IMR-90 (cell line): ENCODE data around the gene SESN3. TPM values are rescaled to one million over a fixed set of nuclear protein-coding genes. Genes with fewer than 3 reads are reported as not detected.
"Not testable (repeated sequence)": the region's sequence is repeated elsewhere in the genome, so short reads cannot be mapped to it uniquely, and the experiment has no call there.

Experiments used
- ATAC-seq: fragments of 200-7000 bp; cut with Tn5 transposase; 2 replicates; pipeline ENCODE4 v1.9.1; 2020; ENCODE audit warnings: low read depth, mild to moderate bottlenecking, moderate library complexity
- BruUV-seq: library from RNA; stranded (reverse); fragments of 400-500 nt; replicated peaks from 2 replicates; lab custom pipeline; 2021; lab: Mats Ljungman, UMichigan
- CTCF ChIA-PET: fragments of 300-600 bp; formaldehyde crosslinking; extraction: SDS; loops from one replicate; lab custom pipeline; 2021; ENCODE audit warnings: antibody characterized with exemption; lab: Yijun Ruan, JAX
- POLR2A ChIA-PET: fragments of 300-600 bp; sonication (Branson Sonifier 250); formaldehyde crosslinking; loops from one replicate; lab custom pipeline; 2022; ENCODE audit warnings: antibody characterized with exemption; ENCODE audit not compliant: unreplicated experiment; lab: Charles Lee
- DNase-seq: peaks from one replicate; pipeline ENCODE4 v3.0.0; 2013
- H2AFZ ChIP-seq: replicated peaks from 2 replicates; pipeline ENCODE3; 2013; ENCODE audit warnings: low read length, mild to moderate bottlenecking; ENCODE audit not compliant: poor library complexity
- H2AK5ac ChIP-seq: 2 replicates; pipeline ENCODE4 v1.6.1; 2013; ENCODE audit warnings: low read depth, low read length, inconsistent platforms
- H2AK9ac ChIP-seq: replicated peaks from 2 replicates; pipeline ENCODE3; 2013; ENCODE audit warnings: mild to moderate bottlenecking, low read depth, low read length, moderate library complexity; ENCODE audit not compliant: poor library complexity
- H2BK120ac ChIP-seq: 2 replicates; pipeline ENCODE4 v1.6.1; 2013; ENCODE audit warnings: low read depth, low read length, inconsistent platforms
- H2BK15ac ChIP-seq: 3 replicates; pipeline ENCODE4 v1.6.1; 2013; ENCODE audit warnings: low read depth, low read length, inconsistent platforms
- H2BK20ac ChIP-seq: 2 replicates; pipeline ENCODE4 v1.6.1; 2013; ENCODE audit warnings: low read depth, mild to moderate bottlenecking, inconsistent platforms, low read length, moderate library complexity
- H2BK5ac ChIP-seq: 2 replicates; pipeline ENCODE4 v1.6.1; 2013; ENCODE audit warnings: mild to moderate bottlenecking, low read depth, low read length, inconsistent platforms; ENCODE audit not compliant: poor library complexity, severe bottlenecking
- H3K14ac ChIP-seq: replicated peaks from 2 replicates; pipeline ENCODE4 v1.6.1; 2013; ENCODE audit warnings: low read depth, low read length, inconsistent platforms
- H3K18ac ChIP-seq: 2 replicates; pipeline ENCODE4 v1.6.1; 2013; ENCODE audit warnings: low read depth, low read length, control low read depth
- H3K23ac ChIP-seq: 2 replicates; pipeline ENCODE4 v1.6.1; 2013; ENCODE audit warnings: low read depth, low read length, inconsistent platforms
- H3K27ac ChIP-seq: 2 replicates; pipeline ENCODE4 v1.5.1; 2013; ENCODE audit warnings: mild to moderate bottlenecking, control low read depth, low read length; ENCODE audit not compliant: insufficient read depth
- H3K27me3 ChIP-seq: 2 replicates; pipeline ENCODE4 v1.6.1; 2013; ENCODE audit warnings: low read length; ENCODE audit not compliant: control insufficient read depth, insufficient read depth
- H3K36me3 ChIP-seq: 2 replicates; pipeline ENCODE4 v1.6.1; 2013; ENCODE audit warnings: low read length, mixed read lengths; ENCODE audit not compliant: control insufficient read depth, insufficient read depth
- H3K4ac ChIP-seq: 2 replicates; pipeline ENCODE4 v1.6.1; 2013; ENCODE audit warnings: low read depth, low read length, inconsistent platforms
- H3K4me1 ChIP-seq: 2 replicates; pipeline ENCODE4 v1.6.1; 2013; ENCODE audit warnings: low read length, mixed read lengths; ENCODE audit not compliant: control insufficient read depth, insufficient read depth
- H3K4me2 ChIP-seq: 2 replicates; pipeline ENCODE4 v1.6.1; 2013; ENCODE audit warnings: low read depth, mild to moderate bottlenecking, control low read depth, low read length, moderate library complexity
- H3K4me3 ChIP-seq: 2 replicates; pipeline ENCODE4 v1.5.1; 2013; ENCODE audit warnings: low read depth, mild to moderate bottlenecking, control low read depth, low read length, moderate library complexity; ENCODE audit not compliant: insufficient read depth
- H3K56ac ChIP-seq: 2 replicates; pipeline ENCODE4 v1.6.1; 2013; ENCODE audit warnings: low read length, inconsistent platforms; ENCODE audit not compliant: insufficient read depth; ENCODE audit errors: extremely low read depth
- H3K79me1 ChIP-seq, 2 experiments: 2 replicates each; pipeline ENCODE4 v1.6.1; 2013; ENCODE audit warnings: low read length in 2 of 2, inconsistent platforms in 1 of 2, low read depth in 1 of 2
- H3K9ac ChIP-seq: 2 replicates; pipeline ENCODE4 v1.6.1; 2013; ENCODE audit warnings: low read depth, low read length, control low read depth
- H3K9me1 ChIP-seq: 2 replicates; pipeline ENCODE4 v1.6.1; 2013; ENCODE audit warnings: low read length, inconsistent platforms; ENCODE audit not compliant: insufficient read depth
- H3K9me3 ChIP-seq: 2 replicates; pipeline ENCODE4 v1.6.1; 2013; ENCODE audit warnings: low read length; ENCODE audit not compliant: control insufficient read depth, insufficient read depth
- H4K20me1 ChIP-seq: 2 replicates; pipeline ENCODE4 v1.6.1; 2013; ENCODE audit warnings: low read length, inconsistent platforms; ENCODE audit not compliant: insufficient read depth
- H4K5ac ChIP-seq: 2 replicates; pipeline ENCODE4 v1.6.1; 2013; ENCODE audit warnings: mild to moderate bottlenecking, low read depth, low read length, control low read depth
- H4K8ac ChIP-seq, 2 experiments: 2 replicates each; pipeline ENCODE4 v1.6.1; 2013; ENCODE audit warnings: low read depth in 2 of 2, low read length in 2 of 2, control low read depth in 1 of 2, inconsistent platforms in 1 of 2
- H4K91ac ChIP-seq: 2 replicates; pipeline ENCODE4 v1.6.1; 2013; ENCODE audit warnings: low read depth, low read length, inconsistent platforms; ENCODE audit not compliant: insufficient read depth
- WGBS, 2 experiments: methylation state at CpG; one replicate each; pipeline versions ENCODE4 v1.1.5 to v1.1.7; 2013; ENCODE audit warnings: missing lambda C conversion rate in 2 of 2; ENCODE audit not compliant: insufficient read length in 1 of 2; ENCODE audit errors: extremely low coverage in 2 of 2; 5-methylcytosine and 5-hydroxymethylcytosine counted together
- dilution Hi-C: fragments of 300-500 bp; cut with HindIII; formaldehyde crosslinking; loops from one replicate; pipeline ENCODE4 v1.14.3; 2018; ENCODE audit warnings: low sequenced_read_pairs; ENCODE audit not compliant: unreplicated experiment
- in situ Hi-C: fragments of 300-500 bp; cut with MboI; formaldehyde crosslinking; loops from 3 replicates; pipeline ENCODE4 v1.14.3; 2019; ENCODE audit warnings: low sequenced_read_pairs, inconsistent platforms, mixed read lengths
- intact Hi-C: fragments of 100-400 bp; cut with micrococcal nuclease; formaldehyde crosslinking; loops from 2 replicates; pipeline ENCODE4 v1.10.0; 2022
- polyA plus RNA-seq, 3 experiments: library from polyadenylated mRNA; depleted of rRNA; stranded (reverse); fragments of >200 nt; gene quantifications; 2 replicates each; pipeline ENCODE4 v1.2.3, GENCODE V29; 2012; ENCODE audit warnings: low replicate concordance in 1 of 3
- total RNA-seq: library from RNA; depleted of rRNA; stranded (reverse); fragments of >200 nt; gene quantifications from 2 replicates; pipeline ENCODE4 v1.2.3, GENCODE V29; 2012

The SESN3 gene
- total and polyA plus RNA-seq, 2 of the 4 experiments (the other 2 are of a cell fraction), result 2.0 to 7.7 TPM

DNA sequence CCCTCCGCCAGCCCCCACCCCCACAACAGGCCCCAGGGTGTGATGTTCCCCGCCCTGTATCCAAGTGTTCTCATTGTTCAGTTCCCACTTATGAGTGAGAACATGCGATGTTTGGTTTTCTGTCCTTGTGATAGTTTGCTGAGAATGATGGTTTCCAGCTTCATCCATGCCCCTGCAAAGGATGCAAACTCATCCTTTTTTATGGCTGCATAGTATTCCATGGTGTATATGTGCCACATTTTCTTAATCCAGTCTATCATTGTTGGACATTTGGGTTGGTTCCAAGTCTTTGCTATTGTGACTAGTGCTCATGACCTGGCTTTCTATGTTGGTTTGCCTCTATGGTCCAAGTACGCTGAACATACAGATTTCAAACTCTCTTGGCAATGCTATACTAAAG lies 94.3 kb downstream of the SESN3 start:
- H2AK5ac ChIP-seq, H3K14ac ChIP-seq, H3K23ac ChIP-seq, H2BK120ac ChIP-seq, ATAC-seq, H4K5ac ChIP-seq, H3K18ac ChIP-seq, H3K9me1 ChIP-seq, H3K27ac ChIP-seq, DNase-seq, H3K4me2 ChIP-seq, H2AFZ ChIP-seq, H3K9me3 ChIP-seq, in situ Hi-C loops, H2AK9ac ChIP-seq, H3K4me1 ChIP-seq, H3K79me1 ChIP-seq, POLR2A ChIA-PET, H3K4ac ChIP-seq, H3K36me3 ChIP-seq, dilution Hi-C loops, H3K27me3 ChIP-seq, H2BK5ac ChIP-seq, H3K56ac ChIP-seq, H4K91ac ChIP-seq, H3K4me3 ChIP-seq, H3K9ac ChIP-seq, H2BK20ac ChIP-seq, H2BK15ac ChIP-seq, BruUV-seq, H4K20me1 ChIP-seq, H4K8ac ChIP-seq: not testable (repeated sequence)
- CTCF ChIA-PET, result interaction anchor here (1.2 kb wide), 1 partner anchor 11 kb away, joined by 3 read pairs; no protein-coding TSS in a partner anchor
- no CpG with 5 or more reads among the region's 4 CpGs for WGBS, 2 experiments
- intact Hi-C loops, result loop anchor here (10.0 kb wide), 1 partner anchor 162 kb away; the partner anchor contains the start of genes CWC15 and KDM4D
